Activated CD8-positive, alpha-beta memory T cell treated with anti-CD3 and anti-CD28 coated beads for 36 hours (primary cell): ENCODE results near the gene LST1. TPM values are rescaled to one million over a fixed set of nuclear protein-coding genes. Genes with fewer than 3 reads are reported as not detected.

Source experiments
- CTCF ChIA-PET: fragments of 350-600 bp; sonication (Branson Sonifier 250); formaldehyde crosslinking; loops from one replicate; lab custom pipeline; 2021; ENCODE audit warnings: antibody characterized with exemption; lab: Charles Lee
- POLR2A ChIA-PET: fragments of 350-600 bp; sonication (Branson Sonifier 250); formaldehyde crosslinking; loops from one replicate; lab custom pipeline; 2021; ENCODE audit warnings: antibody characterized with exemption; lab: Charles Lee
- total RNA-seq, 2 experiments: library from RNA; stranded (reverse); gene quantifications; one replicate each; pipeline ENCODE4 v1.2.3, GENCODE V29; 2021

LST1 gene
- total RNA-seq, 2 experiments from 2014 or later: 16.3 to 19.2 TPM

DNA sequence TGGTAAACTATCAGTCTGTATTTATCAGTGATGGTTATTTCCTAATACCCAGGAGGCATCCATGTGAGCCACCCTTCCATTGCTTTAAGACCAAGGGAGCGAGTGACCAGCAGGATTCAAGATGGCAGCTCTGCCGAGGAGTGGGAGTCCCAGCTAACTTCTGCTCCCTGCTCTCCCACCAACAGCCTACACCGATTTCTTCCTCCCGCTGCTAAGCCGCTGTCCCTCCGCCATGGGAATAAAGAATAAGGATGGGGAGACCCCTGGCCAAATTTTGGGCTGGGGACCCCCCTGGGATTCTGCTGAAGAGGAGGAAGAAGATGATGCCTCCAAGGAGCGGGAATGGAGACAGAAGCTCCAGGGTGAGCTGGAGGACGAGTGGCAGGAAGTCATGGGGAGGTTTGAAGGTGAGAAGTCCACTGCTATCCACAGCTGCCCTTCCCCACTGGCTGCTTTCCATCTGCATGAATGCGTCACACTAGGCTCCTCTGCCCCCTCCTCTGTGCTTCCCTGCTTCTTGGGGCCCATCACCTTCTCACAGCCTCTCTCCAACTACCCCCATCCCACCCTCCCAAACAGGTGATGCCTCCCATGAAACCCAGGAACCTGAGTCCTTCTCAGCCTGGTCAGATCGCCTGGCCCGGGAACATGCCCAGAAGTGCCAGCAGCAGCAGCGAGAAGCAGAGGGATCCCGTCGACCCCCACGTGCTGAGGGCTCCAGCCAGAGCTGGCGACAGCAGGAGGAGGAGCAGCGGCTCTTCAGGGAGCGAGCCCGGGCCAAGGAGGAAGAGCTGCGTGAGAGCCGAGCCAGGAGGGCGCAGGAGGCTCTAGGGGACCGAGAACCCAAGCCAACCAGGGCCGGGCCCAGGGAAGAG is 28.4 kb upstream of the LST1 start:
- ChIA-PET CTCF (interaction anchor here (0.6 to 24.4 kb wide), 9 partner anchors 10 to 1290 kb away, joined by 3 to 348 read pairs (median 12); partner anchors contain the start of genes BAG6, LTA, LTB and NCR3), POLR2A (interaction anchor here (0.6 to 5.7 kb wide), 3 partner anchors 12 to 65 kb away, joined by 4 to 66 read pairs (median 41); partner anchors contain the start of genes LTA and TNF)

DNA sequence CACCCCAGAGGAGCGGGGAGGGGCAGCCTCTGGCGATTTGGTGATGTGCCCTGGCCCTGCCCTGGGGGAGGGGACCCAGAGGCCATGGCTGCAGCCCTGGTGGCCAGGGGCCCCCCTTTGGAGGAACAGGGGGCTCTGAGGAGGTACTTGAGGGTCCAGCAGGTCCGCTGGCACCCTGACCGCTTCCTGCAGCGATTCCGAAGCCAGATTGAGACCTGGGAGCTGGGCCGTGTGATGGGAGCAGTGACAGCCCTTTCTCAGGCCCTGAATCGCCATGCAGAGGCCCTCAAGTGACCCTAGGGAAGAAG is 27.8 kb upstream of the LST1 start:
- POLR2A ChIA-PET: interaction anchor here (0.6 to 5.7 kb wide), 3 partner anchors 12 to 1042 kb away, joined by 5 to 66 read pairs (median 41); partner anchors contain the start of genes LTA and TNF
- CTCF ChIA-PET: interaction anchor here (0.9 to 24.4 kb wide), 7 partner anchors 10 to 211 kb away, joined by 3 to 348 read pairs (median 13); partner anchors contain the start of genes BAG6, LTA, LTB and NCR3

DNA sequence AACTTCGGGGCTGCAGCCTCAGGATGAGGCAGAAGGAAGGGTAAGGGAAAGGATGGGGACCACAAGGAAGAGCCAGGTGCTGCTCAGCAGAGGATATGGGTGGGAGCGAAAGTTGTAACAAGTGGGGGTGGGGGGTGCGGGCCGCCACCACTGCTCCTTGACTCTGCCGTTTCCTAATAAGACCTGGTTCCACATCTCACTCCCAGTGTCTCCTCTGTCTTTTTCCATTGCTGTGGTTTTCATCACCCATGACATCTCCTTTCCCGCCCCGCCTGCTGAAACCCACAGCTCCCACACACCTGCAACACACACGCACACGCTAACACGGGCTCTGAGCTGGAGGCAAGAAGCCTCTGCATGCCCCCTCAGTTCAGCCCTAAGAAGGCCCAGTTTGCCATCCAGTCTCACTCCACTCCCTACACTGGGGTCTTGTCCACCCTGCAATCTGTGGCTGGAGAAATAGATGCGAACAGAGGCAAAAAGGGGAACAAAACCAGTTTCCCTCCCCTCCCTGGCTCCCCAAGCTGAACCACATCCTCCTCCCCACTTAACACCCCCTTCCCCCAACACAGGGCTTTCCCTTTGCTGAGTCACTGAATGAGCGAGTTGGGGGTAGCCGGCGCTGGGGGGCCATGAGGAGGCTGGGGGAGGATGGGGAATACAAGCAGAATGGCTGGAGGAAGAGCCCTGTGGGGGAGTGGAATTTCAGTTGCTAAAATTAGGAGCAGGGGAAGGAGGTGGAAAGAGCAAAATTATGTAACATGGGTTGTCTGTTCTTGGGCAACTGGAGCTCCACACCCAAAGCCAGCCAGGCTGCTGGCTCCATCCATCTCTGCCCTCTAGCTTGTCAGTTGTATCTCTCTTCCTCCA is 27.2 kb upstream of the LST1 start:
- POLR2A ChIA-PET: interaction anchor here (0.6 to 5.7 kb wide), 5 partner anchors 11 to 1043 kb away, joined by 3 to 66 read pairs (median 5); partner anchors contain the start of genes LST1, LTA and TNF
- CTCF ChIA-PET: interaction anchor here (0.9 to 24.4 kb wide), 9 partner anchors 8 to 211 kb away, joined by 3 to 348 read pairs (median 12); partner anchors contain the start of genes BAG6, LTA, LTB and NCR3

DNA sequence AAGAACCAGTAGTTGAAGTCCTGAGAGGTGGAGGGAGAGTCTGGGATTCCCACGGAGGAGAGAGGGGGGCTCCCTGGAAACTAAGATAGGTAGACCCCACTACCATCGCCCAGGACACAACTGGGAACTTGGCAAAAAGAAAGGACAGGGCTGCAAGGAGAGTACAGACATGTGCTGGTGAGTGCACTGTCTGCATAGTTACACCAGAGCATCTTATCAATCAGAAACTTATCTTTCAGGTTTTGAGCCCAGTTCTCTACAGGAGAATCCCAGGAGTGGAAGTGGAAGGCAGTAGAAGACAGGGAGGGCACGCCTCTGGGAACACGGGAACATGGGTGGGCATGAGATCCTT is 26.5 kb upstream of the LST1 start:
- ChIA-PET POLR2A (interaction anchor here (0.6 to 5.7 kb wide), 8 partner anchors 9 to 268 kb away, joined by 3 to 66 read pairs (median 3); partner anchors contain the start of genes BAG6, HSPA1B, LST1 and LTA), CTCF (interaction anchor here (0.6 to 24.4 kb wide), 9 partner anchors 8 to 407 kb away, joined by 3 to 348 read pairs (median 12); partner anchors contain the start of genes LTA, LTB, NCR3 and NFKBIL1)

DNA sequence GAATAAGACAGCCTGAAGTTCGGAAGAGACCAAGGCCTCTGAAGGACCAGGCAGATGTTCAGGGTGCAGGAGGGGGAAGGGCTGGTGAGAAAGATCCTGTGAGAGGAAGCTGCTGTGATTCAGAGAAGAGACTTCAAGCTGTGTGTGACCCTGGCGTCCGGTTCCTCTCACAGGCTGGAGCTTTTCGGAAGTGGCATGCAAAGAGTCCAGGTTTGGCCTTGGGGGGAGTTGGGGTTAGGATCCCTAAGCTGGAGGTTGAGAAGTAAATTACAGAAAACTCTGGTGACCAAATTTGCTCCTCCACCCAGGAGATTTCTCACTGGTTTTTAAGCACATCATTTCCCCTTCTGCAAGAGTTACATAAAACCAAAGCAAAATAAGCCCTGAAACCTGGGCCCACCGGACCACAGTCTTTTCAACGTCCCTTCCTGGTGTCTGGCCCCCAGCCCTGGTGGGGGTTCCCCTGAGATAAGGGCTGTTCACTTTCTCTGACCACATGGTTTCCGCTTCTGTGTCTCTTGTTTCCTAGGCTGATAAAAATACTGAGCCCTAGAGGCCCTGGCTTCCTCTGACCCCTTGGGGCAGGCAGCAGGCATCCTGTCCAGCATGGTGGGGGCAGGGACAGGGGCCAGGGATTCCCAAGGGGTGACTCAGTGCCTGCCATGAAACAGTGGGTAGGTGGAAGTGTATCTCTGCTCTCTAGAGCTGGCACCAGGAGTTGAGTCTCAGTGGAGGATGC is 25.9 kb upstream of the LST1 start:
- POLR2A ChIA-PET: interaction anchor here (0.6 to 5.7 kb wide), 7 partner anchors 10 to 267 kb away, joined by 3 to 66 read pairs (median 3); partner anchors contain the start of genes BAG6, HSPA1B, LTA and TNF
- CTCF ChIA-PET: interaction anchor here (0.6 to 24.4 kb wide), 9 partner anchors 9 to 408 kb away, joined by 3 to 348 read pairs (median 12); partner anchors contain the start of genes LTA, LTB, NCR3 and NFKBIL1

DNA sequence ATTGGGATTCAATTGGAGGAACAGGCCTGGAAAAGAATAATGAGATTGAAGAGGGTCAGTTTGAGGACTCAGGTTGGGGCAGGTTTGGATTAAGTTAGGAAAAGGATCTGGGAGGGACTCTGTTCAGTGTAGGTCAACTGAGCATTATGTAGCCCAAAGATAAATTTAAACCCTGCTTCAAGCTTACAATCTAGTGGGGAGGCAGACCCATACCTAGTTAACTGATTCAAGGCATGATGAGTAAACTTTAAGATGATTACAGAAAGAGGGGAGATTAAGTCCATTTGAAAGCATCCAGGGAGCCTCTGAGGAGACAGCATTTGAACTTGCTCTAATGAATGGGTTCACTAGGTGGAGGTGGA is 25.4 kb upstream of the LST1 start:
- ChIA-PET POLR2A (interaction anchor here (3.2 to 5.7 kb wide), 2 partner anchors 9 to 15 kb away, joined by 41 to 66 read pairs; partner anchors contain the start of genes LTA and TNF), CTCF (interaction anchor here (0.9 to 24.4 kb wide), 6 partner anchors 11 to 36 kb away, joined by 3 to 348 read pairs (median 32); partner anchors contain the start of genes LTA, LTB, NCR3 and NFKBIL1)

DNA sequence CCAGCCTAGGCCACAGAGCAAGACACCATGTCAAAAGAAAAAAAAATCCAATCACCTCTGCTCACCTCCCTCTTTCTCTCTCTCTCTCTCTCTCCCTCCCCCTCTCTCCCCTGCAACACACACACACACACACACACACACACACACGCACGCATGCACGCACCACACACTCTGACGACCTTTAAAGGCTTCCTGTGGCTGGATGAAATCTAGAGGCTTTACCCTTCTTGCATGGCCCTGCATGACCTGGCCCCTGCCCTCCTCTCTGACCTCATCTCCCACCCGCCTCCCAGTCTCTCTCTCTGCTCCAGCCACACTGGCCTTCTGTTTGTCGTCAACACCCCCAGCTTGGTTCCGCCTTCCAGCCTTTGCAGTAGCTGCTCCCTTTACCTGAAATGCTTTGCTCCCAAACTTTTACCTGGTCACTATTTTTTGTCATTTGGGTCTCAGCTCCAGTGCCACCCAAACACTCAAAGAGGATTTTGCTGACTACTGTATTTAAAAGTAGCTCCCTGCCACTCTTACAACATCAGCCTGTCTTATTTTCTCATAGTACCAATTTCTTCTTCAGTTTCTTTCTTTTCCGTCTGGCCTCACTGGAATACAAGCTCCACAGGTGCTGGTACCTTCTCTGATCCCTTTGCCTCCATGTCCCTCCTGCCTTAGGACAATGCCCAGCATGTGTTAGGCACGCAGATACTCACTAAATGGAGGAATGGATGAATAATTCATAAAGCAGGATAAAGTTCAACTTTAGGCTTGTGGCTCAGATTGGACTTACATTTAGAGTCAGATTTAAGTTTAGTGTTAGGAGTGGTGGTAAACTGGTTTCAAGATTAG is 18.3 kb upstream of the LST1 start:
- ChIA-PET CTCF (interaction anchor here (0.7 to 9.0 kb wide), 8 partner anchors 8 to 30 kb away, joined by 3 to 80 read pairs (median 8); partner anchors contain the start of gene NCR3), POLR2A (interaction anchor here (0.6 to 4.8 kb wide), 4 partner anchors 8 to 229 kb away, joined by 3 to 41 read pairs (median 8); partner anchors contain the start of gene LTB)

DNA sequence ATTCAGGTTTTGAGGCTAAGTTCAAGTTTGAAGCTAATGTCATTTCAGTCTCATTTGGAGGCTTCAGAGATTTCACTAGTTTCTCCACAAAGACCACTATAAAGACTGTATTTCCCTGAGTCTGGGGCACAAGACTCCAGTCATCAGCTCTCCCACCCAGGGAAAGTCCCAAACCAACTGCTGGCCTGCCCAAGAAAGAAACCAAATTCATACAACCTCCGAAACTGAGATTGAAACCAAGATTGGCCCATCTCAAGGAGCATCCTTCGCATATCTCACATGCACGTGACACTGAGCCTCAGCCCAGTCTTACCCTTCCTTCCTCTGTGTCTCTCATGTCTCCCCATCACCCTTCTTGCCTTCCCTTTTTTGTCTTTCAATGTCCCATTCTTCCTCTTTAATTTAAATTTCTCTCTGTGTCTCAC is 17.5 kb upstream of the LST1 start:
- ChIA-PET CTCF (interaction anchor here (0.7 to 9.0 kb wide), 10 partner anchors 8 to 227 kb away, joined by 3 to 80 read pairs (median 4); partner anchors contain the start of genes NCR3 and VARS1), POLR2A (interaction anchor here (1.4 to 4.8 kb wide), 3 partner anchors 8 to 14 kb away, joined by 4 to 41 read pairs (median 11); partner anchors contain the start of gene LTB)

DNA sequence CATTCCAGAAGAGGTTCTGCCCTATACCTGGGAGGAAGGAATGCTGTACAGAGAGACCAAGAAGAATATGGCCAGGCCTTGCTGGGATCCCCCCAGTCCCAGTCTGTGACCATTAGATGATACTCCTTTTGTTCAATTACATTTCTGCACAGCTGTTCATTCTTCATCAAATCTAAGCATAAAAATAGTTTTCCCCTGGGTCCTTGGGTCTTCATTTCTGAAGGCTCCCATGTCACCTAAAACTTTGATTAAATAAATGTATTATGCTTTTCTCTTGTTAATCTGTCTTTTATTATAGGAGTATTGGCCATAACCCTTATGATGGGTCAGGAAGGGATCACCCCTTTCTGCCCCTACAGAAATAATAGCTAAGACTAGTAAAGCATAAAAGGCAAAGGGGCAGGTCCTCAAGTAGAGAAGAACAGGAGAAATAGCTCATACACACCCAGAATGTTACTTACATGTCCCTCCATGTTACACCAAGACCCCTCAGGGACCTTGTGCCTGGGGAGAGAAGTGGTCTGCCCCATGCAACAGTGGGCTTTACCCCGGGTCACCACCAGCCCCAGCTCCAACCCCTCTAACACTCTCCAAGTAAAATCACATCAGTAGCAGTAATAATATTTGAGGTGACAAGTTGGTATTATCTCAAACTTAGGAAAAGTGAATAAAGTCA is 16.1 kb upstream of the LST1 start:
- ChIA-PET POLR2A (interaction anchor here (1.3 to 4.8 kb wide), 2 partner anchors 10 kb away, joined by 6 to 41 read pairs; no protein-coding TSS in a partner anchor), CTCF (interaction anchor here (1.1 to 9.0 kb wide), 8 partner anchors 10 to 226 kb away, joined by 3 to 80 read pairs (median 12); partner anchors contain the start of genes LST1, NCR3 and VARS1)

DNA sequence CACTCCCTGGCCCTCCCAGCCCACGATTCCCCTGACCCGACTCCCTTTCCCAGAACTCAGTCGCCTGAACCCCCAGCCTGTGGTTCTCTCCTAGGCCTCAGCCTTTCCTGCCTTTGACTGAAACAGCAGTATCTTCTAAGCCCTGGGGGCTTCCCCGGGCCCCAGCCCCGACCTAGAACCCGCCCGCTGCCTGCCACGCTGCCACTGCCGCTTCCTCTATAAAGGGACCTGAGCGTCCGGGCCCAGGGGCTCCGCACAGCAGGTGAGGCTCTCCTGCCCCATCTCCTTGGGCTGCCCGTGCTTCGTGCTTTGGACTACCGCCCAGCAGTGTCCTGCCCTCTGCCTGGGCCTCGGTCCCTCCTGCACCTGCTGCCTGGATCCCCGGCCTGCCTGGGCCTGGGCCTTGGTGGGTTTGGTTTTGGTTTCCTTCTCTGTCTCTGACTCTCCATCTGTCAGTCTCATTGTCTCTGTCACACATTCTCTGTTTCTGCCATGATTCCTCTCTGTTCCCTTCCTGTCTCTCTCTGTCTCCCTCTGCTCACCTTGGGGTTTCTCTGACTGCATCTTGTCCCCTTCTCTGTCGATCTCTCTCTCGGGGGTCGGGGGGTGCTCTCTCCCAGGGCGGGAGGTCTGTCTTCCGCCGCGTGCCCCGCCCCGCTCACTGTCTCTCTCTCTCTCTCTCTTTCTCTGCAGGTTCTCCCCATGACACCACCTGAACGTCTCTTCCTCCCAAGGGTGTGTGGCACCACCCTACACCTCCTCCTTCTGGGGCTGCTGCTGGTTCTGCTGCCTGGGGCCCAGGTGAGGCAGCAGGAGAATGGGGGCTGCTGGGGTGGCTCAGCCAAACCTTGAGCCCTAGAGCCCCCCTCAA is 13.8 kb upstream of the LST1 start, which contains the start of gene LTA:
LTA (plus strand) TSS at position 249 of the 871 bp plus-strand sequence; CDS start at position 703, 454 bp downstream.
- ChIA-PET POLR2A (interaction anchor here (0.7 to 4.8 kb wide), 2 partner anchors 13 to 77 kb away, joined by 4 to 41 read pairs; no protein-coding TSS in a partner anchor), CTCF (interaction anchor here (1.0 to 9.0 kb wide), 8 partner anchors 8 to 26 kb away, joined by 4 to 80 read pairs (median 22); partner anchors contain the start of genes ATP6V1G2, LST1 and NFKBIL1)

DNA sequence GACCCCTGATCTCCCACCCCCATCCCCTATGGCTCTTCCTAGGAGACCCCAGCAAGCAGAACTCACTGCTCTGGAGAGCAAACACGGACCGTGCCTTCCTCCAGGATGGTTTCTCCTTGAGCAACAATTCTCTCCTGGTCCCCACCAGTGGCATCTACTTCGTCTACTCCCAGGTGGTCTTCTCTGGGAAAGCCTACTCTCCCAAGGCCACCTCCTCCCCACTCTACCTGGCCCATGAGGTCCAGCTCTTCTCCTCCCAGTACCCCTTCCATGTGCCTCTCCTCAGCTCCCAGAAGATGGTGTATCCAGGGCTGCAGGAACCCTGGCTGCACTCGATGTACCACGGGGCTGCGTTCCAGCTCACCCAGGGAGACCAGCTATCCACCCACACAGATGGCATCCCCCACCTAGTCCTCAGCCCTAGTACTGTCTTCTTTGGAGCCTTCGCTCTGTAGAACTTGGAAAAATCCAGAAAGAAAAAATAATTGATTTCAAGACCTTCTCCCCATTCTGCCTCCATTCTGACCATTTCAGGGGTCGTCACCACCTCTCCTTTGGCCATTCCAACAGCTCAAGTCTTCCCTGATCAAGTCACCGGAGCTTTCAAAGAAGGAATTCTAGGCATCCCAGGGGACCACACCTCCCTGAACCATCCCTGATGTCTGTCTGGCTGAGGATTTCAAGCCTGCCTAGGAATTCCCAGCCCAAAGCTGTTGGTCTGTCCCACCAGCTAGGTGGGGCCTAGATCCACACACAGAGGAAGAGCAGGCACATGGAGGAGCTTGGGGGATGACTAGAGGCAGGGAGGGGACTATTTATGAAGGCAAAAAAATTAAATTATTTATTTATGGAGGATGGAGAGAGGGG is 12.6 kb upstream of the LST1 start:
- CTCF ChIA-PET: interaction anchor here (0.5 to 9.0 kb wide), 11 partner anchors 10 to 132 kb away, joined by 3 to 80 read pairs (median 5); partner anchors contain the start of genes ATP6V1G2, DDX39B, LST1 and NCR3
- POLR2A ChIA-PET: interaction anchor here (1.1 to 4.9 kb wide), 6 partner anchors 14 to 79 kb away, joined by 3 to 66 read pairs (median 10); partner anchors contain the start of genes BAG6, DDX39B and LST1

DNA sequence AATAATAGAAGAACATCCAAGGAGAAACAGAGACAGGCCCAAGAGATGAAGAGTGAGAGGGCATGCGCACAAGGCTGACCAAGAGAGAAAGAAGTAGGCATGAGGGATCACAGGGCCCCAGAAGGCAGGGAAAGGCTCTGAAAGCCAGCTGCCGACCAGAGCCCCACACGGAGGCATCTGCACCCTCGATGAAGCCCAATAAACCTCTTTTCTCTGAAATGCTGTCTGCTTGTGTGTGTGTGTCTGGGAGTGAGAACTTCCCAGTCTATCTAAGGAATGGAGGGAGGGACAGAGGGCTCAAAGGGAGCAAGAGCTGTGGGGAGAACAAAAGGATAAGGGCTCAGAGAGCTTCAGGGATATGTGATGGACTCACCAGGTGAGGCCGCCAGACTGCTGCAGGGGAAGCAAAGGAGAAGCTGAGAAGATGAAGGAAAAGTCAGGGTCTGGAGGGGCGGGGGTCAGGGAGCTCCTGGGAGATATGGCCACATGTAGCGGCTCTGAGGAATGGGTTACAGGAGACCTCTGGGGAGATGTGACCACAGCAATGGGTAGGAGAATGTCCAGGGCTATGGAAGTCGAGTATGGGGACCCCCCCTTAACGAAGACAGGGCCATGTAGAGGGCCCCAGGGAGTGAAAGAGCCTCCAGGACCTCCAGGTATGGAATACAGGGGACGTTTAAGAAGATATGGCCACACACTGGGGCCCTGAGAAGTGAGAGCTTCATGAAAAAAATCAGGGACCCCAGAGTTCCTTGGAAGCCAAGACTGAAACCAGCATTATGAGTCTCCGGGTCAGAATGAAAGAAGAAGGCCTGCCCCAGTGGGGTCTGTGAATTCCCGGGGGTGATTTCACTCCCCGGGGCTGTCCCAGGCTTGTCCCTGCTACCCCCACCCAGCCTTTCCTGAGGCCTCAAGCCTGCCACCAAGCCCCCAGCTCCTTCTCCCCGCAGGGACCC is 11.7 kb upstream of the LST1 start:
- POLR2A ChIA-PET: interaction anchor here (0.5 to 4.9 kb wide), 14 partner anchors 9 to 219 kb away, joined by 3 to 66 read pairs (median 5); partner anchors contain the start of genes BAG6, DDX39B, LST1 and NCR3

More for the DNA sequence above, 11.7 kb upstream of the LST1 start:
- CTCF ChIA-PET: interaction anchor here (0.5 to 9.0 kb wide), 10 partner anchors 9 to 133 kb away, joined by 3 to 80 read pairs (median 6); partner anchors contain the start of genes ATP6V1G2, DDX39B, LST1 and NCR3
